ENCODE results near the gene PRR23C.

- TF ChIP-seq, protein P1, sequence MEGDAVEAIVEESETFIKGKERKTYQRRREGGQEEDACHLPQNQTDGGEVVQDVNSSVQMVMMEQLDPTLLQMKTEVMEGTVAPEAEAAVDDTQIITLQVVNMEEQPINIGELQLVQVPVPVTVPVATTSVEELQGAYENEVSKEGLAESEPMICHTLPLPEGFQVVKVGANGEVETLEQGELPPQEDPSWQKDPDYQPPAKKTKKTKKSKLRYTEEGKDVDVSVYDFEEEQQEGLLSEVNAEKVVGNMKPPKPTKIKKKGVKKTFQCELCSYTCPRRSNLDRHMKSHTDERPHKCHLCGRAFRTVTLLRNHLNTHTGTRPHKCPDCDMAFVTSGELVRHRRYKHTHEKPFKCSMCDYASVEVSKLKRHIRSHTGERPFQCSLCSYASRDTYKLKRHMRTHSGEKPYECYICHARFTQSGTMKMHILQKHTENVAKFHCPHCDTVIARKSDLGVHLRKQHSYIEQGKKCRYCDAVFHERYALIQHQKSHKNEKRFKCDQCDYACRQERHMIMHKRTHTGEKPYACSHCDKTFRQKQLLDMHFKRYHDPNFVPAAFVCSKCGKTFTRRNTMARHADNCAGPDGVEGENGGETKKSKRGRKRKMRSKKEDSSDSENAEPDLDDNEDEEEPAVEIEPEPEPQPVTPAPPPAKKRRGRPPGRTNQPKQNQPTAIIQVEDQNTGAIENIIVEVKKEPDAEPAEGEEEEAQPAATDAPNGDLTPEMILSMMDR (IDR thresholded peaks at IDR 0.05) = no peak
- TF ChIP-seq POLR2AphosphoS5 (IDR thresholded peaks at IDR 0.05) (no peak), POLR2A (IDR thresholded peaks at IDR 0.05) (no peak), EP300 (IDR thresholded peaks at IDR 0.05) (no peak)
These were observed 44.0 kb upstream of the PRR23C start for GRCh38 chr3:139088462-139089324.

Data from stomach (tissue), 4 donors.